Colonic mucosa (tissue), 4 donors: ENCODE data around the gene ZNF765. TPM values are rescaled to one million over a fixed set of nuclear protein-coding genes. Genes with fewer than 3 reads are reported as not detected.

Experiments used
- DNase-seq: peaks from one replicate; pipeline ENCODE4 v3.0.0-alpha.2; 2020
- H3K27ac ChIP-seq: fragments of 200-600 bp; one replicate; pipeline ENCODE4 v1.8.0; 2021
- H3K27me3 ChIP-seq: fragments of 200-600 bp; one replicate; pipeline ENCODE4 v1.8.0; 2021
- H3K36me3 ChIP-seq: fragments of 200-600 bp; one replicate; pipeline ENCODE4 v1.8.0; 2021
- H3K4me1 ChIP-seq: fragments of 200-600 bp; one replicate; pipeline ENCODE4 v1.8.0; 2021; ENCODE audit warnings: mild to moderate bottlenecking
- H3K4me3 ChIP-seq: fragments of 200-600 bp; one replicate; pipeline ENCODE4 v1.8.0; 2021
- H3K9ac ChIP-seq, 2 donors: one replicate each; pipeline ENCODE4 v1.7.0; 2013; ENCODE audit warnings: control low read depth in 2 of 2, low read depth in 2 of 2, low read length in 2 of 2
- H3K9me3 ChIP-seq: fragments of 200-600 bp; one replicate; pipeline ENCODE4 v1.8.0; 2021
- CTCF ChIP-seq: fragments of 200-600 bp; IDR thresholded peaks from one replicate; pipeline ENCODE4 v1.8.0; 2022; ENCODE audit warnings: antibody characterized with exemption, mild to moderate bottlenecking
- intact Hi-C: fragments of 100-400 bp; cut with DNase I; formaldehyde crosslinking; loops from one replicate; pipeline ENCODE4 v1.14.1; 2022
- total RNA-seq, 2 donors: library from RNA; stranded (reverse); fragmentation: NEBNext Ultra II Directional in 1 of 2; extraction: Animal tissue kit (Norgen Biotek cat#: 25700) in 1 of 2; gene quantifications; one replicate each; pipeline ENCODE4 v1.2.1, GENCODE V29; 2021
- donor health status: healthy.
- donor health status: DM: no; HTN: no; CAD: no.
- donor health status: DM: no; HTN: no; CAD: no.

Gene ZNF765
- total RNA-seq, 2 donors from 2014 or later, result 8.2 to 10.7 TPM

DNA sequence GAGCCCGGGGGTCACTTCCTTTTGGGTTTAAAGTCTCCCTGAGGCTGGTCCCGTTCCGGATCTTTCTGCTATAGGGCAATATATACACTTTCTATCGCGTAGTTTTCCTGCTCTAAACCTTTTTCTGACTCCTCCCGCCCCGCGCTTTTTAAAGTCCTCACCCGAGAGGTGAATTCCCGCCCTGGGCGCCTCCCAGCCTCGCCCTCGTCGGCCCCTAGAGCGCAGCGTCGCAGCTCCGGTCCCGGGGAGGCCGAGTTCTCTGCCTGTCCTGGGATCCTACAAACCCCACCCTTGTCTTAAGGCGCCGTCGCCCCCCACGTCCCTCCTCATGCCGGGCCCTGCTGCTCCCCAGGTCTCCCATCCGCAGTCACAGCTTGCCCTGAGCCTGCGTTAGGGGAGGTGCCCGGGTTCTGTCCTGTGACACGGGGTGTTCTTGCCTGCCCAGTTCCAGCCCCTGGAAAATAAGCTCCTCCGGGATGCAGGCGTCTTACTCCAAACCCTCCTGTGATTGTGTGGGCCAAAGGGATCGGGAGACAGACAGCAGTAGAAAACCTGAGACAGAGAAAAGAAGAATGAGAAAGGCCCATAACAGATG lies 29.0 kb upstream of the ZNF765 start:
- TF ChIP-seq CTCF, result no peak
- H3K9me3 ChIP-seq, result no peaks in the 10 kb centered on the region
- H3K4me1 ChIP-seq, result no peaks in the 10 kb centered on the region
- peak overlapping the region; percentile 72 to 78 for H3K9ac ChIP-seq
- peak overlapping the region; percentile 71 for H3K4me3 ChIP-seq
- no peaks in the 10 kb centered on the region for H3K36me3 ChIP-seq
- H3K27me3 ChIP-seq, result no peaks in the 10 kb centered on the region
- intact Hi-C loops, result no loop called here
- peak; percentile 44 for DNase-seq
- H3K27ac ChIP-seq, result peak overlapping the region; percentile 69

GRCh38 chr19:53372196-53372595 lies 22.8 kb upstream of the ZNF765 start:
- intact Hi-C loops, result no loop called here
- TF ChIP-seq CTCF, result no peak
- no peak overlapping the region for H3K9ac ChIP-seq

GRCh38 chr19:53374288-53374687 lies 20.7 kb upstream of the ZNF765 start:
- intact Hi-C loops, result no loop called here
- H3K4me1 ChIP-seq, result no peaks in the 10 kb centered on the region
- no peaks in the 10 kb centered on the region for H3K27me3 ChIP-seq
- H3K9ac ChIP-seq, result no peak overlapping the region
- peaks cover 7% of the 10 kb centered on the region for H3K36me3 ChIP-seq
- no peak for DNase-seq
- H3K27ac ChIP-seq, result no peak overlapping the region
- no peak overlapping the region for H3K4me3 ChIP-seq
- no peak for TF ChIP-seq CTCF
- H3K9me3 ChIP-seq, result no peaks in the 10 kb centered on the region

More at GRCh38 chr19:53372196-53372595, 22.8 kb upstream of the ZNF765 start:
- H3K27ac ChIP-seq, result no peak overlapping the region
- no peaks in the 10 kb centered on the region for H3K4me1 ChIP-seq
- no peaks in the 10 kb centered on the region for H3K36me3 ChIP-seq
- no peaks in the 10 kb centered on the region for H3K9me3 ChIP-seq
- no peak for DNase-seq
- no peak overlapping the region for H3K4me3 ChIP-seq
- H3K27me3 ChIP-seq, result no peaks in the 10 kb centered on the region

- H3K4me3 ChIP-seq, result no peak overlapping the region
- intact Hi-C loops, result no loop called here
- no peaks in the 10 kb centered on the region for H3K27me3 ChIP-seq
- no peak for TF ChIP-seq CTCF
- H3K9ac ChIP-seq, result no peak overlapping the region
- DNase-seq, result no peak
- no peaks in the 10 kb centered on the region for H3K9me3 ChIP-seq
- H3K4me1 ChIP-seq, result no peaks in the 10 kb centered on the region
- peaks cover 7% of the 10 kb centered on the region for H3K36me3 ChIP-seq
- no peak overlapping the region for H3K27ac ChIP-seq
Observed at GRCh38 chr19:53374743-53375142, 20.2 kb upstream of the ZNF765 start.

DNA sequence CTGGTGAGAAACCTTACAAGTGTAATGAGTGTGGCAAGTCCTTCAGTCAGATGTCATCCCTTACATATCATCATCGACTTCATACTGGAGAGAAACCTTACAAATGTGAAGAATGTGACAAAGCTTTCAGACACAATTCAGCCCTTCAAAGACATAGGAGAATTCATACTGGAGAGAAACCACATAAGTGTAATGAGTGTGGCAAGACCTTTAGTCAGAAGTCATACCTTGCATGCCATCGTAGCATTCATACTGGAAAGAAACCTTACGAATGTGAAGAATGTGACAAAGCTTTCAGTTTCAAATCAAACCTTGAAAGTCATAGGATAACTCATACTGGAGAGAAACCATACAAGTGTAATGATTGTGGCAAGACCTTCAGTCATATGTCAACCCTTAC lies 13.6 kb upstream of the ZNF765 start:
- H3K36me3 ChIP-seq, result peaks cover 7% of the 10 kb centered on the region
- H3K9ac ChIP-seq, result no peak overlapping the region
- H3K9me3 ChIP-seq, result peaks cover 4% of the 10 kb centered on the region
- H3K27ac ChIP-seq, result no peak overlapping the region
- H3K4me3 ChIP-seq, result no peak overlapping the region
- DNase-seq, result no peak
- H3K4me1 ChIP-seq, result no peaks in the 10 kb centered on the region
- no peaks in the 10 kb centered on the region for H3K27me3 ChIP-seq
- intact Hi-C loops, result no loop called here
- TF ChIP-seq CTCF, result no peak
